Lung (tissue), 12 donors: ENCODE data around the gene USP8. TPM values are rescaled to one million over a fixed set of nuclear protein-coding genes. Genes with fewer than 3 reads are reported as not detected.
"Not testable (repeated sequence)": the region's sequence is repeated elsewhere in the genome, so short reads cannot be mapped to it uniquely, and the experiment has no call there.

Experiments used
- ATAC-seq: fragments of 200-7000 bp; cut with Tn5 transposase; one replicate; pipeline ENCODE4 v1.9.1; 2020; ENCODE audit warnings: moderate number of reproducible peaks; ENCODE audit not compliant: insufficient read depth, low FRiP score
- DNase-seq, 3 donors: peaks; one replicate each; pipeline ENCODE4 v3.0.0-alpha.2; 2013 to 2017
- H3K27ac ChIP-seq, 2 donors: one replicate each; pipeline ENCODE4 v1.5.1; 2013; ENCODE audit warnings: mild to moderate bottlenecking in 2 of 2, moderate library complexity in 2 of 2, control low read depth in 1 of 2, inconsistent platforms in 1 of 2, low read depth in 1 of 2, low read length in 1 of 2
- H3K27me3 ChIP-seq, 3 donors: one replicate each; pipeline ENCODE4 v1.5.1; 2013; ENCODE audit warnings: low read length in 2 of 3; ENCODE audit not compliant: control insufficient read depth in 3 of 3, insufficient read depth in 3 of 3
- H3K36me3 ChIP-seq, 4 donors: one replicate each; pipeline ENCODE4 v1.5.1; 2013; ENCODE audit warnings: low read length in 4 of 4, mild to moderate bottlenecking in 1 of 4, moderate library complexity in 1 of 4; ENCODE audit not compliant: control insufficient read depth in 4 of 4, insufficient read depth in 4 of 4
- H3K4me1 ChIP-seq, 5 donors: one replicate each; pipeline ENCODE4 v1.5.1; 2013; ENCODE audit warnings: low read length in 5 of 5, mild to moderate bottlenecking in 2 of 5, moderate library complexity in 1 of 5; ENCODE audit not compliant: control insufficient read depth in 5 of 5, insufficient read depth in 5 of 5
- H3K4me3 ChIP-seq: one replicate; pipeline ENCODE4 v1.5.1; 2013; ENCODE audit warnings: mild to moderate bottlenecking, control low read depth, moderate library complexity
- H3K9ac ChIP-seq, 2 donors: one replicate each; pipeline ENCODE4 v1.5.1; 2013; ENCODE audit warnings: low read length in 2 of 2, control low read depth in 1 of 2; ENCODE audit not compliant: insufficient read depth in 1 of 2
- H3K9me3 ChIP-seq, 4 donors: one replicate each; pipeline ENCODE4 v1.5.1; 2013; ENCODE audit warnings: low read length in 3 of 4, mild to moderate bottlenecking in 1 of 4, moderate library complexity in 1 of 4; ENCODE audit not compliant: control insufficient read depth in 4 of 4, insufficient read depth in 3 of 4
- WGBS, 2 donors: extraction: QIAGEN DNeasy Blood & Tissue Kit; methylation state at CpG; one replicate each; pipeline ENCODE4 v1.1.7; 2013; 5-methylcytosine and 5-hydroxymethylcytosine counted together
- polyA plus RNA-seq, 2 donors: library from polyadenylated mRNA; stranded (reverse); fragments of 200-250 nt; gene quantifications; one replicate each; pipeline ENCODE4 v1.2.1, GENCODE V29; 2013
- total RNA-seq, 2 donors: library from RNA; depleted of rRNA in 1 of 2; stranded (reverse); fragments of >200 nt in 1 of 2; gene quantifications; one replicate each; pipeline ENCODE4 v1.2.1, GENCODE V29; 2014 to 2021
- TF ChIP-seq, protein P1 (sequence below): IDR thresholded peaks from 2 replicates; pipeline ENCODE4 v1.5.1; 2012; ENCODE audit warnings: mild to moderate bottlenecking; ENCODE audit errors: control extremely low read depth, extremely low read depth
- donor health status: control.
- donor health status: control.
- donor health status: Bipolar disorder and iron deficiency.
- donor health status: healthy.
- donor health status: DM: yes; HTN: yes; CAD: no.

The USP8 gene
- total and polyA plus RNA-seq, 4 donors = 14.0 to 92.1 (median 41.3) TPM

DNA sequence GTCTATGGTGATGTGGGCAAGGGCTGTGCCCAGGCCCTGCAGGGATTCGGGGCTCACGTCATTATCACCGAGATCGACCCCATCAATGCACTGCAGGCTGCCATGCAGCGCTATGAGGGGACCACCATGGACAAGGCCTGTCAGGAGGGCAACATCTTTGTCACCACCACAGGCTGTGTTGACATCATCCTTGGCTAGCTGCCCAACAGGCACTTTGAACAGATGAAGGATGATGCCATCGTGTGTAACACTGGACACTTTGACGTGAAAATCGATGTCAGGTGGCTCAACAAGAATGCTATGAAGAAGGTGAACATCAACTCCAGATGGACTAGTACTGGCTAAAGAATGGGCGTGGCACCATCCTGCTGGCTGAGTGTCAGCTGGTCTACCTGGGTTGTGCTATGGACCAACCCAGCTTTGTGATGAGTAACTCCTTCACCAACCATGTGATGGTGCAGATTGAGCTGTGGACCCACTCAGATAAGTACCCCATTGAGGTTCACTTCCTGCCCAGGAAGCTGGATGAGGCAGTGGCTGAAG is 6.1 kb upstream of the USP8 start:
- H3K27me3 ChIP-seq = no peaks in the 10 kb centered on the region
- no peak for ATAC-seq
- peaks cover 0 to 2% (median 0%) of the 10 kb centered on the region in 5 donors for H3K4me1 ChIP-seq
- WGBS, 2 donors = 93% methylated on average over 9 of the region's 9 CpGs
- H3K27ac ChIP-seq = no peak overlapping the region
- no peak overlapping the region for H3K9ac ChIP-seq
- no peak for DNase-seq
- no peaks in the 10 kb centered on the region for H3K9me3 ChIP-seq
- no peak overlapping the region for H3K4me3 ChIP-seq
- TF ChIP-seq, protein P1, sequence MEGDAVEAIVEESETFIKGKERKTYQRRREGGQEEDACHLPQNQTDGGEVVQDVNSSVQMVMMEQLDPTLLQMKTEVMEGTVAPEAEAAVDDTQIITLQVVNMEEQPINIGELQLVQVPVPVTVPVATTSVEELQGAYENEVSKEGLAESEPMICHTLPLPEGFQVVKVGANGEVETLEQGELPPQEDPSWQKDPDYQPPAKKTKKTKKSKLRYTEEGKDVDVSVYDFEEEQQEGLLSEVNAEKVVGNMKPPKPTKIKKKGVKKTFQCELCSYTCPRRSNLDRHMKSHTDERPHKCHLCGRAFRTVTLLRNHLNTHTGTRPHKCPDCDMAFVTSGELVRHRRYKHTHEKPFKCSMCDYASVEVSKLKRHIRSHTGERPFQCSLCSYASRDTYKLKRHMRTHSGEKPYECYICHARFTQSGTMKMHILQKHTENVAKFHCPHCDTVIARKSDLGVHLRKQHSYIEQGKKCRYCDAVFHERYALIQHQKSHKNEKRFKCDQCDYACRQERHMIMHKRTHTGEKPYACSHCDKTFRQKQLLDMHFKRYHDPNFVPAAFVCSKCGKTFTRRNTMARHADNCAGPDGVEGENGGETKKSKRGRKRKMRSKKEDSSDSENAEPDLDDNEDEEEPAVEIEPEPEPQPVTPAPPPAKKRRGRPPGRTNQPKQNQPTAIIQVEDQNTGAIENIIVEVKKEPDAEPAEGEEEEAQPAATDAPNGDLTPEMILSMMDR = no peak
- H3K36me3 ChIP-seq = no peaks in the 10 kb centered on the region

DNA sequence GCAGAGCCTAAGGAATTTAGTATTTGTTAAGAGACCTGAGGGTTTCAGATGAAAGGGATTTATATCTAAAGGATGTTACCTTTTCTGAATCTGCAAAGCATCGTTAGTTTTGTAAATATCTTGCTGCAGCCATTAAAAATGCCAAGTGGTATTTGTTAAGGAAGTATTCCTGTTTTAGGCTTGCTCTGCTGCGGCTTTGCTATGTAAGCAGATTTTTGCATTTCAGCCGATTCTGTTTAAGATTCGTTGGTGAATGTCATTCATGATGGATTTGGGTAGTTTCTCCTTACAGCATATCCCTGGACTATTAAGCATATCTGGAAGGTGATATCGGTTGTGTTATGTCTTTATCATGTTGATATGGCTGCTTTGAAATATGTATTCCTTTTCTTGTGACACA is 1.0 kb downstream of the USP8 start:
- Histone ChIP-seq H3K27ac (peak overlapping the region in 1 of 2 donors; percentile 83), H3K36me3 (no peaks in the 10 kb centered on the region), H3K9ac (peak overlapping the region in 1 of 2 donors; percentile 93), H3K4me1 (peaks cover 4 to 13% (median 6%) of the 10 kb centered on the region in 5 donors), H3K27me3 (no peaks in the 10 kb centered on the region), H3K9me3 (peaks cover 0 to 2% (median 0%) of the 10 kb centered on the region in 4 donors), H3K4me3 (peak overlapping the region; percentile 66)
- WGBS, 2 donors = 14 to 23% methylated on average over 5 of the region's 5 CpGs
- ATAC-seq = no peak
- DNase-seq = peak in 1 of 3 donors; percentile 17
- TF ChIP-seq, protein P1 = no peak

DNA sequence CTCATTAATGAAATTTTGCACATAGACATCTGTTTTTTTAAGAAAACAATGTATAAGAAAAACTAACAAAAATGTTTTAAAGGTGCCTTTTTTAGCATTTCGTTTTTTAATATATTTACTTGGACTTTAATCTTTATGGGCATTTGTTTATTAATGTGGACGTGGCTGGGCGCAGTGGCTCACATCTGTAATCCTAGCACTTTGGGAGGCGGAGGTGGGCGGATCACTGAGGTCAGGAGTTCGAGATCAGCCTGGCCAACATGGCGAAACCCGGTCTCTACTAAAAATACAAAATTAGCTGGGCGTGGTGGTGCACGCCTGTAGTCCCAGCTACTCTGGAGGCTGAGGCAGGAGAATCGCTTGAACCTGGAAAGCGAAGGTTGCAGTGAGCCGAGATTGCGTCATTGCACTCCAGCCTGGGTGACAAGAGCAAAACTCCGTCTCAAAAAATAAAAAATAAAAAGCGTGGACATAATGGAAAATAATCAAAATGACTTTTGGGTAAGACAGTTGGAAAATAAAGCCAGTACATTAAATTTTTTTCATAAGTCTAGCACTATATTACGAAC is 1.6 kb downstream of the USP8 start:
- not testable (repeated sequence) for H3K27ac ChIP-seq, H3K27me3 ChIP-seq, H3K36me3 ChIP-seq, DNase-seq, H3K4me3 ChIP-seq, ATAC-seq, H3K9me3 ChIP-seq
- H3K4me1 ChIP-seq = peaks cover 5 to 13% (median 6%) of the 10 kb centered on the region in 5 donors
- H3K9ac ChIP-seq = peak overlapping the region in 1 of 2 donors; percentile 93
- WGBS, 2 donors = 90 to 92% methylated on average over 17 of the region's 17 CpGs

DNA sequence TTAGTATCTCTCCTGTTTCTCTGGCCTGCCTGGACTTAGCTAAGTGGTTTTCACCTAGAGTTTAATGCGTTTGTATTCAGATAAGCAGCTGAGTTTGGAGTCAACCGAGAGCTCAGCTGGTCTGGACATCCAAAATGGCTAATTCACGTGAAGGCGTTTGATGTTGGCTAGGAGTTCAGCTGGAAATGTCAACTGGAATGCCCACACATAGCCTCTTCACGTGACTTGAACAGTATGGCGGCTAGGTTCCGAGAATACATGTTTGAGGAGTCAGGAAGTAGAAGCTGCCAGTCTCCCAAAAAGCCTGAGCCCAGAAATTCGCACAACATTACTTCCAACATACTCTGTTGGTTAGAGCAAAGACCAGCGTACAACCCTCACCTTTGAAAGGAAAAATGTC is 2.2 kb downstream of the USP8 start:
- H3K9me3 ChIP-seq = peaks cover 0 to 2% (median 0%) of the 10 kb centered on the region in 4 donors
- H3K4me3 ChIP-seq = no peak overlapping the region
- H3K36me3 ChIP-seq = no peaks in the 10 kb centered on the region
- peaks cover 5 to 17% (median 6%) of the 10 kb centered on the region in 5 donors for H3K4me1 ChIP-seq
- H3K27me3 ChIP-seq = no peaks in the 10 kb centered on the region
- TF ChIP-seq, protein P1 = no peak
- H3K27ac ChIP-seq = no peak overlapping the region
- 93 to 96% methylated on average over 9 of the region's 9 CpGs for WGBS, 2 donors
- DNase-seq (no peak), ATAC-seq (no peak)
- no peak overlapping the region for H3K9ac ChIP-seq
